ENCODE results near the gene MIB2.
"Not testable (repeated sequence)": the region's sequence is repeated elsewhere in the genome, so short reads cannot be mapped to it uniquely, and the experiment has no call there.

MIB2 gene

GRCh38 chr1:1638528-1638927 is 23.2 kb downstream of the MIB2 start:
- peaks cover 13% of the 10 kb centered on the region for H3K36me3 ChIP-seq (ENCODE audit: control insufficient read depth, insufficient read depth, low read length)
- not testable (repeated sequence) for H3K4me3 ChIP-seq (ENCODE audit: low read length); DNase-seq (ENCODE audit: low read depth, low spot score); H3K27me3 ChIP-seq (ENCODE audit: control insufficient read depth, insufficient read depth, low read length); H3K9me3 ChIP-seq (ENCODE audit: control insufficient read depth, insufficient read depth, low read length); H3K4me1 ChIP-seq (ENCODE audit: control insufficient read depth, insufficient read depth, low read length); H3K27ac ChIP-seq (ENCODE audit: low read length)
- WGBS (ENCODE audit: insufficient coverage, insufficient read length), result no CpG with 5 or more reads among the region's 13 CpGs

- not testable (repeated sequence) for H3K4me3 ChIP-seq (ENCODE audit: low read length); H3K9me3 ChIP-seq (ENCODE audit: control insufficient read depth, insufficient read depth, low read length); H3K27me3 ChIP-seq (ENCODE audit: control insufficient read depth, insufficient read depth, low read length); H3K27ac ChIP-seq (ENCODE audit: low read length); DNase-seq (ENCODE audit: low read depth, low spot score); H3K4me1 ChIP-seq (ENCODE audit: control insufficient read depth, insufficient read depth, low read length)
- WGBS (ENCODE audit: insufficient coverage, insufficient read length), result no CpG with 5 or more reads among the region's 16 CpGs
- H3K36me3 ChIP-seq (ENCODE audit: control insufficient read depth, insufficient read depth, low read length), result peaks cover 13% of the 10 kb centered on the region
These were observed 24.1 kb downstream of the MIB2 start for GRCh38 chr1:1639368-1639767.

- no CpG with 5 or more reads among the region's 25 CpGs for WGBS (ENCODE audit: insufficient coverage, insufficient read length)
- H3K9me3 ChIP-seq (ENCODE audit: control insufficient read depth, insufficient read depth, low read length); DNase-seq (ENCODE audit: low read depth, low spot score); H3K27me3 ChIP-seq (ENCODE audit: control insufficient read depth, insufficient read depth, low read length); H3K4me3 ChIP-seq (ENCODE audit: low read length); H3K27ac ChIP-seq (ENCODE audit: low read length); H3K4me1 ChIP-seq (ENCODE audit: control insufficient read depth, insufficient read depth, low read length): not testable (repeated sequence)
- H3K36me3 ChIP-seq (ENCODE audit: control insufficient read depth, insufficient read depth, low read length), result peaks cover 13% of the 10 kb centered on the region
These were observed 24.8 kb downstream of the MIB2 start for GRCh38 chr1:1640081-1640480.

DNA sequence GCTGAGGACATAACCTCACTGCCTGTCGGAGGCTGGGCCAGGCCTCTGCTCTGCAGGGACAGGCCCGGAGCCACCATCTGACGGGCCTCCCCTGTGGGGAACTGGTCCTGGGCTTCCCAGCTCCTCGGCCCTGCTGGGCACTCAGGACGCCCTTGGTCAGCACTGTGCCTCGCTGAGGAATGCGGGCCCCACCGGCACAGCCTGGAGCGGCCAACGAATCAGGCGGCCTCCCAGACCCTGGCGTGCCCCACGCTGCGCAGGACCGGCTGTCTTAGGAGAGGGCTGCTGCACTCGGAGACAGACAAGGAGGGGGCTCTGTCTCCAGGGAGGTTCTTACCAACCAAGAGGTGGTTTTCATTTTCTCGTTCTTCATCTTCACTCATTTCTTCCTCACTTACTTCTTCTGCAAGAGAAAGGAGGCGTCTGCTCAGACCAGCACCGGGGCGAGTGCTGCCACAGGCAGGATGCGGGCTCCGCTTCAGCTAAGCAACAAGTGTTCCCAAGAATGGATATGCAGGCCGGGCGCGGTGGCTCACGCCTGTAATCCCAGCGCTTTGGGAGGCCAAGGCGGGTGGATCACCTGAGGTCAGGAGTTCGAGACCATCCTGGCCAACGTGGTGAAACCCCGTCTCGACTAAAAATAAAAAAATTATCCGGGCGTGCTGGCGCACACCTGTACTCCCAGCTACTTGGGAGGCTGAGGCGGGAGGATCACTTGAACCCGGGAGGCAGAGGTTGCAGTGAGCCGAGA is 25.6 kb downstream of the MIB2 start:
- not testable (repeated sequence) for DNase-seq (ENCODE audit: low read depth, low spot score)

DNA sequence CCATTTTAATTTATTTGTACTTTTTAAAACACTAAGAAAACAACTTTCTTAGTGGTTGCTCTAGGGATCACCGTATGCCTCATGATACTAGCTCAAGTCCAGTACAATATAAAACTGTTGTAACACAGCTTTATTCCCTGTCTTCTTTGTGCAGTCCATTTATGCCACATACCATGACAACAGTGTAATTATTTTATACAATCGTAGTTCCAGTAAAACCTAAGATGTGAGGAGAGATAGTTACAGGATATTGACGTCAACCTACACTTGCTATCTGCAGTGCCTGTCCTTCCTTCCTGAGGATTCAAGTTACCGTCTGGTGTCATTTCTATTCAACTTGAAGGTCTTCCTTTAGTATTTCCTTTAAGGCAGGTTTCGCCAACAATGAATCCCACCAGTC is 31.0 kb downstream of the MIB2 start:
- no CpG with 5 or more reads among the region's 5 CpGs for WGBS (ENCODE audit: insufficient coverage, insufficient read length)
- H3K4me3 ChIP-seq (ENCODE audit: low read length); H3K27me3 ChIP-seq (ENCODE audit: control insufficient read depth, insufficient read depth, low read length); H3K27ac ChIP-seq (ENCODE audit: low read length); H3K9me3 ChIP-seq (ENCODE audit: control insufficient read depth, insufficient read depth, low read length); H3K4me1 ChIP-seq (ENCODE audit: control insufficient read depth, insufficient read depth, low read length); DNase-seq (ENCODE audit: low read depth, low spot score); H3K36me3 ChIP-seq (ENCODE audit: control insufficient read depth, insufficient read depth, low read length): not testable (repeated sequence)

More for the DNA sequence above, 25.6 kb downstream of the MIB2 start:
- not testable (repeated sequence) for H3K9me3 ChIP-seq (ENCODE audit: control insufficient read depth, insufficient read depth, low read length); H3K4me1 ChIP-seq (ENCODE audit: control insufficient read depth, insufficient read depth, low read length); H3K27me3 ChIP-seq (ENCODE audit: control insufficient read depth, insufficient read depth, low read length); H3K27ac ChIP-seq (ENCODE audit: low read length); H3K4me3 ChIP-seq (ENCODE audit: low read length)
- H3K36me3 ChIP-seq (ENCODE audit: control insufficient read depth, insufficient read depth, low read length), result peaks cover 13% of the 10 kb centered on the region
- no CpG with 5 or more reads among the region's 38 CpGs for WGBS (ENCODE audit: insufficient coverage, insufficient read length)

GRCh38 chr1:1647567-1648241 is 32.4 kb downstream of the MIB2 start:
- not testable (repeated sequence) for DNase-seq (ENCODE audit: low read depth, low spot score)

DNA sequence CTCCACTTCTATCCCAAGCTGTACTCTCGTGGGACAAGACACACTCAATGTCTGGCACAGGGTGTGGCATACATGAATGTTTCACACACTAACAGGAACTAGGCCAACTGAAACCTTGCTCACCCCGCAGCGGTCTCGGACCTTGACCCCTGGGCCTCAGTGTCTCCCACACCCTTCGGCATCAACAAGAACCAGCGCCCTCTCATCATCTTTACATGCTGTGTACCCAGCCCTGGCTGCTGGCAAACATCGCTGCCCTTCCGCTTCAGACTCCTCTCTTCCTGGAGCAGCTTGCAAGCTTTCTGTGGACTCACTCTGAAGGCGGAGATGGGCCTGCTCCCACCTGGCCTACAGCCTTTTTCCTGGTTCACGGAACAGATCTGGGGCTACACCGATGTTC is 33.0 kb downstream of the MIB2 start:
- H3K4me1 ChIP-seq (ENCODE audit: control insufficient read depth, insufficient read depth, low read length); DNase-seq (ENCODE audit: low read depth, low spot score); H3K4me3 ChIP-seq (ENCODE audit: low read length); H3K27me3 ChIP-seq (ENCODE audit: control insufficient read depth, insufficient read depth, low read length); H3K9me3 ChIP-seq (ENCODE audit: control insufficient read depth, insufficient read depth, low read length); H3K27ac ChIP-seq (ENCODE audit: low read length): not testable (repeated sequence)
- WGBS (ENCODE audit: insufficient coverage, insufficient read length), result no CpG with 5 or more reads among the region's 11 CpGs
- peaks cover 10% of the 10 kb centered on the region for H3K36me3 ChIP-seq (ENCODE audit: control insufficient read depth, insufficient read depth, low read length)

More at GRCh38 chr1:1647567-1648241, 32.4 kb downstream of the MIB2 start:
- no CpG with 5 or more reads among the region's 17 CpGs for WGBS (ENCODE audit: insufficient coverage, insufficient read length)
- H3K4me3 ChIP-seq (ENCODE audit: low read length); H3K27me3 ChIP-seq (ENCODE audit: control insufficient read depth, insufficient read depth, low read length); H3K4me1 ChIP-seq (ENCODE audit: control insufficient read depth, insufficient read depth, low read length); H3K9me3 ChIP-seq (ENCODE audit: control insufficient read depth, insufficient read depth, low read length); H3K27ac ChIP-seq (ENCODE audit: low read length): not testable (repeated sequence)
- peaks cover 10% of the 10 kb centered on the region for H3K36me3 ChIP-seq (ENCODE audit: control insufficient read depth, insufficient read depth, low read length)

- WGBS (ENCODE audit: insufficient coverage, insufficient read length), result no CpG with 5 or more reads among the region's 96 CpGs
- peak; percentile 76 for DNase-seq (ENCODE audit: low read depth, low spot score)
- not testable (repeated sequence) for H3K9me3 ChIP-seq (ENCODE audit: control insufficient read depth, insufficient read depth, low read length); H3K36me3 ChIP-seq (ENCODE audit: control insufficient read depth, insufficient read depth, low read length); H3K27me3 ChIP-seq (ENCODE audit: control insufficient read depth, insufficient read depth, low read length); H3K4me1 ChIP-seq (ENCODE audit: control insufficient read depth, insufficient read depth, low read length); H3K27ac ChIP-seq (ENCODE audit: low read length)
- H3K4me3 ChIP-seq (ENCODE audit: low read length), result peak within 1 kb of the TSS; percentile 100; the same call in 1 of the 2 replicates
These were observed 43.6 kb downstream of the MIB2 start, which contains the start of gene CDK11B for GRCh38 chr1:1658583-1659549. Gene CDK11B, minus strand, starts transcription at chr1:1659004. Its CDS starts 1,519 bp downstream, at chr1:1657485.

DNA sequence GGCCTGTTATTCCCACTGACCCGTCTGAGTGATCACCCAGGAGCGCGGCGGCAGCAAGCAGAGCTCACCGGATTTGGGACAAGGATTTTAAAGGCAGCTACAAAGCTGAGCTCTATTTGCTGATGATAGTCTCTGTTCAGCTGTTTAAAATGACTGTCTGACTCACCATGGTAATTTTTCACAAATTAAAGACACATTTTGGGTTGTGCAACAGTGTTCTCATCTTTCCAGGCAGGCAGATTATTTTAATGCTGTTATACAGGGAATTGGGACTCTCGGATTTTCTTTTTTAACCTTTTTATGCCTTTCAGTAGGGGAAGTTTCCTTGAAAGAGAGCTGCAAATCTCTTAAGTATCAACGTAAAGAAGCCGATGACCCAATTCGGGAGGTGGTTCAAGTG is 47.1 kb downstream of the MIB2 start:
- WGBS (ENCODE audit: insufficient coverage, insufficient read length), result no CpG with 5 or more reads among the region's 9 CpGs
- H3K4me3 ChIP-seq (ENCODE audit: low read length); DNase-seq (ENCODE audit: low read depth, low spot score); H3K9me3 ChIP-seq (ENCODE audit: control insufficient read depth, insufficient read depth, low read length); H3K4me1 ChIP-seq (ENCODE audit: control insufficient read depth, insufficient read depth, low read length); H3K27me3 ChIP-seq (ENCODE audit: control insufficient read depth, insufficient read depth, low read length); H3K27ac ChIP-seq (ENCODE audit: low read length): not testable (repeated sequence)
- H3K36me3 ChIP-seq (ENCODE audit: control insufficient read depth, insufficient read depth, low read length), result peaks cover 10% of the 10 kb centered on the region

DNA sequence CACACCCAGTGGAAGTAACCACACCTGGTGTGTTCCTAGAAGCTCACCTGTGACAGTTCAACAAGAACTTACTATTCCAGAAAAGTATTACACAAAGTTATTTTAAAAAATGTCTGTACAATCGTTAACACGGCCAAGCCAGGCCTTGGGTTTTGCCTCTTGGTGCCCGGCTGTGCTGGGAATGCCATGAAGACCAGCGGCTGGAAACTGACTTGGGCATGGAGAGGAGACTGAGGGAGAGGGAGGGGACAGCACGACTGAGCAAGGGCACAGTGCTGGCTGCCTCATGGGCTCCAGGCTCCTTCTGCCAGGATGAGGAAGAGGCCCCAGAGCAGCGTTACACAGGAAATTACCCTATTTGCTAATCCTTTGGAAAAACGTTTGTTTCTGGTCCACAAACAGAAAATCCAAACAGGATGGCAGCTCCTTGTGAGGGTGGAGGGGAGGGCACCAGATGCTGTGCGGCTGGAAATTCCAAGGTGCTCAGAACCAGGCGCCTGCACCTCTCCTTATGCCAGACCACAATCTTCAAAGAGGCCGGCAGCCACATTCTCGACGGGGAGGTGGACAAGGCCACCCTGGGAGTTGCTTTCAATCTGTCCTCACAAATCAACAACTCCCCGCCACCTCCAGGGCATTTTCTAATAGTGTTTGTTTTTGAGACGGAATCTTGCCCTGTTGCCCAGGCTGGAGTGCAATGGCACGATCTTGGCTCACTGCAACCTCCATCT is 47.7 kb downstream of the MIB2 start:
- peaks cover 10% of the 10 kb centered on the region for H3K36me3 ChIP-seq (ENCODE audit: control insufficient read depth, insufficient read depth, low read length)
- H3K4me1 ChIP-seq (ENCODE audit: control insufficient read depth, insufficient read depth, low read length); H3K27ac ChIP-seq (ENCODE audit: low read length); H3K4me3 ChIP-seq (ENCODE audit: low read length); DNase-seq (ENCODE audit: low read depth, low spot score); H3K9me3 ChIP-seq (ENCODE audit: control insufficient read depth, insufficient read depth, low read length); H3K27me3 ChIP-seq (ENCODE audit: control insufficient read depth, insufficient read depth, low read length): not testable (repeated sequence)
- WGBS (ENCODE audit: insufficient coverage, insufficient read length), result no CpG with 5 or more reads among the region's 15 CpGs
